Endothelial cell of umbilical vein (primary cell): ENCODE results near the gene TBXT. TPM values are rescaled to one million over a fixed set of nuclear protein-coding genes. Genes with fewer than 3 reads are reported as not detected.

Source experiments
- BruUV-seq: library from RNA; stranded (reverse); fragments of 400-500 nt; replicated peaks from 2 replicates; lab custom pipeline; 2021; lab: Mats Ljungman, UMichigan
- CTCF ChIA-PET: fragments of 300-600, 350-600 bp; sonication (Branson Sonifier 250); formaldehyde crosslinking; loops from one replicate; lab custom pipeline; 2021; ENCODE audit warnings: antibody characterized with exemption, inconsistent platforms; lab: Charles Lee
- POLR2A ChIA-PET: fragments of 300-600, 350-600 bp; sonication (Branson Sonifier 250); formaldehyde crosslinking; loops from one replicate; lab custom pipeline; 2021; ENCODE audit warnings: antibody characterized with exemption, inconsistent platforms; lab: Charles Lee
- DNase-seq: peaks from one replicate; pipeline ENCODE4 v3.0.0-alpha.2; 2011; ENCODE audit warnings: low read depth, low spot score
- FAIRE-seq: peaks from 2 replicates; lab custom pipeline; 2011; peaks lifted over from hg19 to GRCh38; lab: Jason Lieb, UNC
- H2AFZ ChIP-seq: 2 replicates; pipeline ENCODE4 v1.6.0; 2012; ENCODE audit warnings: low read depth, low read length, control low read depth, inconsistent platforms
- H3K27ac ChIP-seq: 2 replicates; pipeline ENCODE4 v1.5.1; 2011; ENCODE audit warnings: low read depth, mild to moderate bottlenecking, control low read depth, low read length, moderate library complexity; ENCODE audit not compliant: insufficient read depth
- H3K27me3 ChIP-seq, 2 experiments: 2 replicates each; pipeline versions ENCODE4 v1.6.0 to v1.6.1; 2011; ENCODE audit warnings: low read length in 2 of 2, mixed read lengths in 1 of 2; ENCODE audit not compliant: control insufficient read depth in 2 of 2, insufficient read depth in 2 of 2
- H3K36me3 ChIP-seq, 2 experiments: 2 replicates in 1 of 2; 3 replicates in 1 of 2; pipeline ENCODE4 v1.5.1; 2011; ENCODE audit warnings: low read length in 2 of 2, mild to moderate bottlenecking in 1 of 2, moderate library complexity in 1 of 2; ENCODE audit not compliant: control insufficient read depth in 2 of 2, insufficient read depth in 2 of 2; ENCODE audit errors: extremely low read depth in 1 of 2
- H3K4me1 ChIP-seq: 3 replicates; pipeline ENCODE4 v1.5.1; 2011; ENCODE audit warnings: mild to moderate bottlenecking, low read length; ENCODE audit not compliant: control insufficient read depth, insufficient read depth; ENCODE audit errors: extremely low read depth
- H3K4me2 ChIP-seq: 2 replicates; pipeline ENCODE4 v1.6.1; 2011; ENCODE audit warnings: low read length, control low read depth, mixed read lengths; ENCODE audit not compliant: insufficient read depth
- H3K4me3 ChIP-seq, 3 experiments: fragments of 200-600 bp in 1 of 3; sonication (generic), shearing (Covaris generic) in 1 of 3; replicated peaks in 1 of 3; 2 replicates each; pipeline ENCODE4 v1.5.1; 2011 to 2016; ENCODE audit warnings: control low read depth in 3 of 3, low read length in 3 of 3, mild to moderate bottlenecking in 2 of 3, inconsistent platforms in 1 of 3, low read depth in 1 of 3, moderate library complexity in 1 of 3; ENCODE audit not compliant: insufficient read depth in 1 of 3
- H3K79me2 ChIP-seq: 2 replicates; pipeline ENCODE4 v1.6.0; 2012; ENCODE audit warnings: low read length, inconsistent platforms; ENCODE audit not compliant: control insufficient read depth, insufficient read depth
- H3K9ac ChIP-seq: replicated peaks from 2 replicates; pipeline ENCODE3; 2011; ENCODE audit warnings: low read length, control low read depth; ENCODE audit not compliant: insufficient read depth; ENCODE audit errors: extremely low read depth
- H3K9me1 ChIP-seq: replicated peaks from 3 replicates; pipeline ENCODE4 v1.6.0; 2011; ENCODE audit warnings: mild to moderate bottlenecking, low read length; ENCODE audit not compliant: control insufficient read depth, insufficient read depth; ENCODE audit errors: extremely low read depth
- H3K9me3 ChIP-seq: replicated peaks from 2 replicates; pipeline ENCODE4 v1.5.1; 2012; ENCODE audit warnings: low read length, inconsistent platforms; ENCODE audit not compliant: control insufficient read depth, insufficient read depth
- H4K20me1 ChIP-seq: replicated peaks from 2 replicates; pipeline ENCODE3; 2011; ENCODE audit warnings: mild to moderate bottlenecking, low read length; ENCODE audit not compliant: control insufficient read depth, insufficient read depth; ENCODE audit errors: extremely low read depth
- CTCF ChIP-seq, 2 donors: IDR thresholded peaks; 1 replicate in 1 of 2; 2 replicates in 1 of 2; pipeline ENCODE4 v1.5.1; 2011; ENCODE audit warnings: low read length in 2 of 2, mild to moderate bottlenecking in 2 of 2, moderate library complexity in 2 of 2, control low read depth in 1 of 2, inconsistent platforms in 1 of 2, low read depth in 1 of 2; ENCODE audit not compliant: insufficient read depth in 1 of 2; ENCODE audit errors: extremely low read depth in 1 of 2
- EZH2 ChIP-seq: IDR thresholded peaks from 2 replicates; pipeline ENCODE4 v1.6.1; 2012; ENCODE audit warnings: borderline replicate concordance, low read depth, mild to moderate bottlenecking, moderate library complexity, low read length, inconsistent platforms; ENCODE audit not compliant: severe bottlenecking
- FOS ChIP-seq: IDR thresholded peaks from 2 replicates; pipeline ENCODE4 v1.6.1; 2011; ENCODE audit warnings: mild to moderate bottlenecking, low read length, moderate library complexity, borderline replicate concordance; ENCODE audit not compliant: insufficient read depth
- GATA2 ChIP-seq: IDR thresholded peaks from 2 replicates; pipeline ENCODE4 v1.7.0; 2011; ENCODE audit warnings: low read depth, mild to moderate bottlenecking, moderate library complexity, mixed read lengths, low read length; ENCODE audit not compliant: insufficient read length, insufficient read depth
- JUN ChIP-seq: IDR thresholded peaks from 2 replicates; pipeline ENCODE4 v1.6.1; 2011; ENCODE audit warnings: borderline replicate concordance, low read depth; ENCODE audit not compliant: insufficient read length, insufficient read depth
- MAX ChIP-seq: IDR thresholded peaks from 2 replicates; pipeline ENCODE4 v1.6.1; 2011; ENCODE audit not compliant: insufficient read depth, insufficient read length
- MYC ChIP-seq: IDR thresholded peaks from one replicate; pipeline ENCODE4 v1.6.1; 2011; ENCODE audit warnings: mild to moderate bottlenecking, low read depth, low read length
- POLR2A ChIP-seq: IDR thresholded peaks from 2 replicates; pipeline ENCODE4 v1.6.1; 2012; ENCODE audit warnings: low read depth, mild to moderate bottlenecking, control low read depth, low read length
- POLR2AphosphoS5 ChIP-seq: IDR thresholded peaks from 2 replicates; pipeline ENCODE4 v1.6.1; 2012; ENCODE audit warnings: low read depth, mild to moderate bottlenecking, control low read depth, low read length, moderate library complexity; ENCODE audit not compliant: insufficient read depth
- dilution Hi-C: fragments of 300-500 bp; cut with MboI; formaldehyde crosslinking; loops from one replicate; pipeline ENCODE4 v1.15.0; 2019; ENCODE audit warnings: low sequenced_read_pairs; ENCODE audit not compliant: extremely low pct_ligation_motif_present
- intact Hi-C: fragments of 100-400 bp; cut with micrococcal nuclease; formaldehyde crosslinking; loops from one replicate; pipeline ENCODE4 v1.10.0; 2022
- polyA plus RNA-seq, 4 experiments: library from polyadenylated mRNA; depleted of rRNA in 3 of 4; stranded (reverse) in 3 of 4; unstranded in 1 of 4; fragments of >200 nt; gene quantifications; 2 replicates each; pipeline versions ENCODE4 v1.2.1 to v1.2.3, GENCODE V29; 2011 to 2012; ENCODE audit warnings: missing spikeins in 1 of 4
- total RNA-seq: library from RNA; stranded (reverse); gene quantifications from 2 replicates; pipeline ENCODE4 v1.2.3, GENCODE V29; 2021

TBXT gene
- total and polyA plus RNA-seq, 2 donors (not counting 3 experiments of a cell fraction or from before 2014, with no cell fraction given) = not detected

GRCh38 chr6:166194914-166195859, 27.5 kb upstream of the TBXT start:
- no peak overlapping the region for H3K4me3 ChIP-seq
- H3K9ac ChIP-seq = no peak overlapping the region
- H3K9me1 ChIP-seq = no peaks in the 10 kb centered on the region
- intact Hi-C loops (no loop called here), dilution Hi-C loops (no loop called here)
- H4K20me1 ChIP-seq = no peaks in the 10 kb centered on the region
- TF ChIP-seq MAX (no peak), POLR2AphosphoS5 (no peak), JUN (no peak), GATA2 (no peak), EZH2 (no peak), CTCF (IDR thresholded peaks at IDR 0.05; ENCODE audit: extremely low read depth in 1 of 2, insufficient read depth in 1 of 2, low read depth in 1 of 2, low read length in 2 of 2) (no peak), POLR2A (no peak), MYC (no peak), FOS (no peak)
- no peak for DNase-seq
- ChIA-PET POLR2A (no interaction called here), CTCF (no interaction called here)
- no peaks in the 10 kb centered on the region for H3K27me3 ChIP-seq
- no peaks in the 10 kb centered on the region for H3K9me3 ChIP-seq
- no peak for FAIRE-seq
- H3K79me2 ChIP-seq = no peaks in the 10 kb centered on the region
- no TSS peak for BruUV-seq
- no peaks in the 10 kb centered on the region for H3K4me1 ChIP-seq
- no peak overlapping the region for H3K27ac ChIP-seq
- H3K36me3 ChIP-seq = no peaks in the 10 kb centered on the region
- H3K4me2 ChIP-seq = no peak overlapping the region
- no peak overlapping the region for H2AFZ ChIP-seq
